Measurements from ENCODE around the gene RNF26. TPM values are rescaled to one million over a fixed set of nuclear protein-coding genes. Genes with fewer than 3 reads are reported as not detected.

The RNF26 gene
- total and polyA plus RNA-seq, 2 donors (not counting 3 experiments of a cell fraction or from before 2014, with no cell fraction given): 40.1 to 43.8 TPM

GRCh38 chr11:119380160-119380826 is 46.0 kb downstream of the RNF26 start:
- Histone ChIP-seq H3K27ac (ENCODE audit: insufficient read depth, low read depth, low read length) (no peak overlapping the region), H3K4me2 (ENCODE audit: insufficient read depth, low read length) (no peak overlapping the region), H3K36me3 (ENCODE audit: control insufficient read depth in 2 of 2, extremely low read depth in 1 of 2, insufficient read depth in 2 of 2, low read length in 2 of 2) (no peaks in the 10 kb centered on the region), H3K79me2 (ENCODE audit: control insufficient read depth, insufficient read depth, low read length) (no peaks in the 10 kb centered on the region), H3K27me3 (ENCODE audit: control insufficient read depth in 2 of 2, insufficient read depth in 2 of 2, low read length in 2 of 2) (peaks cover 7 to 14% of the 10 kb centered on the region in 2 experiments), H3K9me3 (replicated peaks; ENCODE audit: control insufficient read depth, insufficient read depth, low read length) (no peaks in the 10 kb centered on the region), H3K4me3 (replicated peaks in 1 of 3; ENCODE audit: insufficient read depth in 1 of 3, low read depth in 1 of 3, low read length in 3 of 3) (no peak overlapping the region), H4K20me1 (replicated peaks; ENCODE audit: control insufficient read depth, extremely low read depth, insufficient read depth, low read length) (no peaks in the 10 kb centered on the region), H3K4me1 (ENCODE audit: control insufficient read depth, extremely low read depth, insufficient read depth, low read length) (peaks cover 10% of the 10 kb centered on the region), H2AFZ (ENCODE audit: low read depth, low read length) (no peak overlapping the region), H3K9me1 (replicated peaks; ENCODE audit: control insufficient read depth, extremely low read depth, insufficient read depth, low read length) (no peaks in the 10 kb centered on the region), H3K9ac (replicated peaks; ENCODE audit: extremely low read depth, insufficient read depth, low read length) (no peak overlapping the region)
- DNase-seq (ENCODE audit: low read depth, low spot score) (no peak), FAIRE-seq (no peak)
- CTCF ChIA-PET: interaction anchor here (1.0 to 4.6 kb wide), 8 partner anchors 9 to 41 kb away, joined by 3 to 44 read pairs (median 8); partner anchors contain the start of gene C1QTNF5
- TF ChIP-seq EZH2 (IDR thresholded peaks at IDR 0.05; ENCODE audit: borderline replicate concordance, low read depth, low read length, severe bottlenecking): no peak
- TF ChIP-seq MAX (IDR thresholded peaks at IDR 0.05; ENCODE audit: insufficient read depth, insufficient read length): no peak
- POLR2A ChIA-PET: no interaction called here
- BruUV-seq (replicated peaks): no TSS peak
- dilution Hi-C loops (cut with MboI; ENCODE audit: extremely low pct_ligation_motif_present, low sequenced_read_pairs) (no loop called here), intact Hi-C loops (cut with micrococcal nuclease) (loop anchor here (2.0 kb wide), 1 partner anchor 59 kb away; no protein-coding TSS in a partner anchor)

GRCh38 chr11:119380827-119381180 is 46.5 kb downstream of the RNF26 start:
- Histone ChIP-seq H3K9me1 (replicated peaks; ENCODE audit: control insufficient read depth, extremely low read depth, insufficient read depth, low read length) (no peaks in the 10 kb centered on the region), H4K20me1 (replicated peaks; ENCODE audit: control insufficient read depth, extremely low read depth, insufficient read depth, low read length) (no peaks in the 10 kb centered on the region), H3K9me3 (replicated peaks; ENCODE audit: control insufficient read depth, insufficient read depth, low read length) (no peaks in the 10 kb centered on the region), H3K79me2 (ENCODE audit: control insufficient read depth, insufficient read depth, low read length) (no peaks in the 10 kb centered on the region), H3K27ac (ENCODE audit: insufficient read depth, low read depth, low read length) (no peak overlapping the region), H3K36me3 (ENCODE audit: control insufficient read depth in 2 of 2, extremely low read depth in 1 of 2, insufficient read depth in 2 of 2, low read length in 2 of 2) (no peaks in the 10 kb centered on the region), H2AFZ (ENCODE audit: low read depth, low read length) (peak overlapping the region; percentile 86), H3K9ac (replicated peaks; ENCODE audit: extremely low read depth, insufficient read depth, low read length) (no peak overlapping the region), H3K27me3 (ENCODE audit: control insufficient read depth in 2 of 2, insufficient read depth in 2 of 2, low read length in 2 of 2) (peaks cover 7 to 14% of the 10 kb centered on the region in 2 experiments), H3K4me3 (replicated peaks in 1 of 3; ENCODE audit: insufficient read depth in 1 of 3, low read depth in 1 of 3, low read length in 3 of 3) (peak overlapping the region in 2 of 3 experiments; percentile 39 to 51), H3K4me2 (ENCODE audit: insufficient read depth, low read length) (peak overlapping the region; percentile 56), H3K4me1 (ENCODE audit: control insufficient read depth, extremely low read depth, insufficient read depth, low read length) (peaks cover 10% of the 10 kb centered on the region)
- no TSS peak for BruUV-seq (replicated peaks)
- POLR2A ChIA-PET: interaction anchor here (0.6 kb wide), 1 partner anchor 78 kb away, joined by 5 read pairs; no protein-coding TSS in a partner anchor
- FAIRE-seq: no peak
- TF ChIP-seq EZH2 (IDR thresholded peaks at IDR 0.05; ENCODE audit: borderline replicate concordance, low read depth, low read length, severe bottlenecking) (no peak), JUN (IDR thresholded peaks at IDR 0.05; ENCODE audit: borderline replicate concordance, insufficient read depth, insufficient read length, low read depth) (no peak), POLR2A (IDR thresholded peaks at IDR 0.05; ENCODE audit: low read depth, low read length) (no peak), MAX (IDR thresholded peaks at IDR 0.05; ENCODE audit: insufficient read depth, insufficient read length) (no peak), MYC (IDR thresholded peaks at IDR 0.05; ENCODE audit: low read depth, low read length) (no peak), POLR2AphosphoS5 (IDR thresholded peaks at IDR 0.05; ENCODE audit: insufficient read depth, low read depth, low read length) (no peak), FOS (IDR thresholded peaks at IDR 0.05; ENCODE audit: borderline replicate concordance, insufficient read depth, low read length) (no peak), GATA2 (IDR thresholded peaks at IDR 0.05; ENCODE audit: insufficient read depth, insufficient read length, low read depth, low read length) (no peak), CTCF (IDR thresholded peaks at IDR 0.05; ENCODE audit: extremely low read depth in 1 of 2, insufficient read depth in 1 of 2, low read depth in 1 of 2, low read length in 2 of 2) (no peak)
- CTCF ChIA-PET: interaction anchor here (0.8 to 4.6 kb wide), 12 partner anchors 9 to 97 kb away, joined by 3 to 44 read pairs (median 5); partner anchors contain the start of gene C1QTNF5
- intact Hi-C loops (cut with micrococcal nuclease) (loop anchor here (1.0 to 2.0 kb wide), 3 partner anchors 60 to 237 kb away; no protein-coding TSS in a partner anchor), dilution Hi-C loops (cut with MboI; ENCODE audit: extremely low pct_ligation_motif_present, low sequenced_read_pairs) (no loop called here)
- DNase-seq (ENCODE audit: low read depth, low spot score): no peak
